ENCODE data around the gene CDH2. TPM values are rescaled to one million over a fixed set of nuclear protein-coding genes. Genes with fewer than 3 reads are reported as not detected.

The CDH2 gene
- total RNA-seq, 4 donors from 2014 or later, result 3.9 to 9.8 (median 7.5) TPM

- H3K9me3 ChIP-seq, result no peaks in the 10 kb centered on the region
- no peaks in the 10 kb centered on the region for H3K4me1 ChIP-seq
- no peaks in the 10 kb centered on the region for H3K27me3 ChIP-seq
- no peak overlapping the region for H3K4me3 ChIP-seq
- no peak overlapping the region for H3K27ac ChIP-seq
- H3K36me3 ChIP-seq, result no peaks in the 10 kb centered on the region
- 92 to 96% methylated on average over 4 of the region's 4 CpGs for WGBS, 2 donors
- TF ChIP-seq POLR2A (IDR thresholded peaks at IDR 0.05) (no peak), EP300 (IDR thresholded peaks at IDR 0.05) (no peak), CTCF (IDR thresholded peaks at IDR 0.05) (no peak)
- no peak for DNase-seq (ENCODE audit: low spot score in 2 of 2)
Measured at GRCh38 chr18:27966881-27967280, 210.0 kb downstream of the CDH2 start.

GRCh38 chr18:27964811-27965210 lies 212.1 kb downstream of the CDH2 start:
- no peak overlapping the region for H3K27ac ChIP-seq
- 6 to 29% methylated on average over 1 of the region's 1 CpG for WGBS, 2 donors
- H3K27me3 ChIP-seq, result no peaks in the 10 kb centered on the region
- no peaks in the 10 kb centered on the region for H3K9me3 ChIP-seq
- H3K4me1 ChIP-seq, result no peaks in the 10 kb centered on the region
- no peak for TF ChIP-seq POLR2A (IDR thresholded peaks at IDR 0.05)
- no peak for TF ChIP-seq CTCF (IDR thresholded peaks at IDR 0.05)
- TF ChIP-seq EP300 (IDR thresholded peaks at IDR 0.05), result no peak
- H3K4me3 ChIP-seq, result no peak overlapping the region
- no peak for DNase-seq (ENCODE audit: low spot score in 2 of 2)
- H3K36me3 ChIP-seq, result no peaks in the 10 kb centered on the region

- Histone ChIP-seq H3K27ac (no peak overlapping the region), H3K4me3 (no peak overlapping the region), H3K9me3 (no peaks in the 10 kb centered on the region), H3K27me3 (no peaks in the 10 kb centered on the region), H3K4me1 (no peaks in the 10 kb centered on the region), H3K36me3 (no peaks in the 10 kb centered on the region)
- TF ChIP-seq EP300 (IDR thresholded peaks at IDR 0.05) (no peak), CTCF (IDR thresholded peaks at IDR 0.05) (no peak), POLR2A (IDR thresholded peaks at IDR 0.05) (no peak)
- no peak for DNase-seq (ENCODE audit: low spot score in 2 of 2)
Measured at GRCh38 chr18:27959101-27959500, 217.8 kb downstream of the CDH2 start.

- Histone ChIP-seq H3K27me3 (no peaks in the 10 kb centered on the region), H3K36me3 (no peaks in the 10 kb centered on the region), H3K27ac (no peak overlapping the region), H3K9me3 (no peaks in the 10 kb centered on the region), H3K4me1 (no peaks in the 10 kb centered on the region), H3K4me3 (no peak overlapping the region)
- DNase-seq (ENCODE audit: low spot score in 2 of 2), result no peak
- TF ChIP-seq EP300 (IDR thresholded peaks at IDR 0.05) (no peak), CTCF (IDR thresholded peaks at IDR 0.05) (no peak), POLR2A (IDR thresholded peaks at IDR 0.05) (no peak)
- WGBS, 2 donors, result 50 to 61% methylated on average over 6 of the region's 6 CpGs
Measured at GRCh38 chr18:27956001-27956640, 220.8 kb downstream of the CDH2 start.

GRCh38 chr18:27954226-27954625 lies 222.7 kb downstream of the CDH2 start:
- TF ChIP-seq EP300 (IDR thresholded peaks at IDR 0.05) (no peak), POLR2A (IDR thresholded peaks at IDR 0.05) (no peak), CTCF (IDR thresholded peaks at IDR 0.05) (no peak)
- 81 to 90% methylated on average over 3 of the region's 3 CpGs for WGBS, 2 donors
- Histone ChIP-seq H3K27me3 (no peaks in the 10 kb centered on the region), H3K4me3 (no peak overlapping the region), H3K9me3 (no peaks in the 10 kb centered on the region), H3K27ac (no peak overlapping the region), H3K36me3 (no peaks in the 10 kb centered on the region), H3K4me1 (no peaks in the 10 kb centered on the region)
- DNase-seq (ENCODE audit: low spot score in 2 of 2), result no peak
